GM06990 (cell line): ENCODE results near the gene SIRT3.
A peak's percentile ranks its signal among the peaks of the same experiment; 100 is the strongest.
"Not testable (repeated sequence)": the region's sequence is repeated elsewhere in the genome, so short reads cannot be mapped to it uniquely, and the experiment has no call there.

Source experiments
- DNase-seq: peaks from one replicate; pipeline ENCODE4 v3.0.0-alpha.2; 2011; ENCODE audit not compliant: insufficient read length; ENCODE audit errors: extremely low read depth
- H3K27me3 ChIP-seq: replicated peaks from 2 replicates; pipeline ENCODE4 v1.6.0; 2011; ENCODE audit warnings: low read length; ENCODE audit not compliant: control insufficient read depth, insufficient read depth
- H3K36me3 ChIP-seq: 2 replicates; pipeline ENCODE4 v1.5.1; 2011; ENCODE audit warnings: low read length; ENCODE audit not compliant: control insufficient read depth, insufficient read depth
- H3K4me3 ChIP-seq: replicated peaks from 2 replicates; pipeline ENCODE4 v1.5.1; 2011; ENCODE audit warnings: low read depth, mild to moderate bottlenecking, control low read depth, low read length
- CTCF ChIP-seq: IDR thresholded peaks from 2 replicates; pipeline ENCODE4 v1.5.1; 2011; ENCODE audit warnings: low read length, control low read depth, mild to moderate bottlenecking, inconsistent platforms; ENCODE audit not compliant: insufficient read depth, poor library complexity, severe bottlenecking

Gene SIRT3

GRCh38 chr11:250740-251299 lies 14.7 kb upstream of the SIRT3 start:
- peak; percentile 74 for TF ChIP-seq CTCF
- Histone ChIP-seq H3K4me3 (no peak overlapping the region), H3K27me3 (no peaks in the 10 kb centered on the region), H3K36me3 (peaks cover 33% of the 10 kb centered on the region)
- DNase-seq: no peak

- no peak for TF ChIP-seq CTCF
- Histone ChIP-seq H3K27me3 (no peaks in the 10 kb centered on the region), H3K36me3 (peaks cover 36% of the 10 kb centered on the region), H3K4me3 (no peak overlapping the region)
- DNase-seq: no peak
Measured at GRCh38 chr11:250274-250673, 14.1 kb upstream of the SIRT3 start.

- peaks cover 40% of the 10 kb centered on the region for H3K36me3 ChIP-seq
- DNase-seq: no peak
- H3K4me3 ChIP-seq: no peak overlapping the region
- H3K27me3 ChIP-seq: no peaks in the 10 kb centered on the region
- TF ChIP-seq CTCF: no peak
Measured at GRCh38 chr11:249062-249461, 12.9 kb upstream of the SIRT3 start.

- no peak for DNase-seq
- no peak for TF ChIP-seq CTCF
- Histone ChIP-seq H3K4me3 (no peak overlapping the region), H3K36me3 (peaks cover 14% of the 10 kb centered on the region), H3K27me3 (no peaks in the 10 kb centered on the region)
Measured at GRCh38 chr11:244376-244775, 8.2 kb upstream of the SIRT3 start.

- Histone ChIP-seq H3K36me3 (peaks cover 10% of the 10 kb centered on the region), H3K27me3 (no peaks in the 10 kb centered on the region), H3K4me3 (no peak overlapping the region)
- no peak for TF ChIP-seq CTCF
- DNase-seq: no peak
Measured at GRCh38 chr11:241634-242033, 5.5 kb upstream of the SIRT3 start.

GRCh38 chr11:240315-240714 lies 4.2 kb upstream of the SIRT3 start:
- no peak for TF ChIP-seq CTCF
- H3K36me3 ChIP-seq: peaks cover 6% of the 10 kb centered on the region
- no peaks in the 10 kb centered on the region for H3K27me3 ChIP-seq
- no peak overlapping the region for H3K4me3 ChIP-seq
- DNase-seq: no peak

GRCh38 chr11:238346-238745 lies 2.2 kb upstream of the SIRT3 start:
- not testable (repeated sequence) for H3K4me3 ChIP-seq, DNase-seq, H3K36me3 ChIP-seq, H3K27me3 ChIP-seq
